NT2/D1 (cell line): ENCODE measurements around the gene SPG21.

Experiments
- DNase-seq: peaks from one replicate; pipeline ENCODE4 v3.0.0-alpha.2; 2011; ENCODE audit warnings: low read depth, low spot score
- H3K27me3 ChIP-seq: 2 replicates; pipeline ENCODE4 v1.6.0; 2011; ENCODE audit warnings: mild to moderate bottlenecking; ENCODE audit not compliant: insufficient read length, insufficient read depth
- H3K36me3 ChIP-seq: 2 replicates; pipeline ENCODE4 v1.6.1; 2011; ENCODE audit warnings: mild to moderate bottlenecking, low read length, mixed read lengths; ENCODE audit not compliant: insufficient read depth, insufficient read length
- H3K4me1 ChIP-seq: 2 replicates; pipeline ENCODE4 v1.5.1; 2011; ENCODE audit not compliant: insufficient read depth, insufficient read length
- H3K4me3 ChIP-seq: 2 replicates; pipeline ENCODE4 v1.5.1; 2011; ENCODE audit warnings: low read depth; ENCODE audit not compliant: insufficient read length
- H3K9ac ChIP-seq: 2 replicates; pipeline ENCODE4 v1.6.0; 2011; ENCODE audit warnings: low read depth; ENCODE audit not compliant: insufficient read length
- H3K9me3 ChIP-seq: 2 replicates; pipeline ENCODE4 v1.5.1; 2011; ENCODE audit warnings: mild to moderate bottlenecking, low read length; ENCODE audit not compliant: insufficient read depth
- SUZ12 ChIP-seq: IDR thresholded peaks from 2 replicates; pipeline ENCODE4 v1.6.1; 2011; ENCODE audit not compliant: insufficient read length, insufficient read depth; ENCODE audit errors: extremely low read depth
- YY1 ChIP-seq: IDR thresholded peaks from 2 replicates; pipeline ENCODE4 v1.6.1; 2011; ENCODE audit not compliant: insufficient read length, insufficient read depth
- ZNF274 ChIP-seq: IDR thresholded peaks from 2 replicates; pipeline ENCODE4 v1.6.1; 2011; ENCODE audit warnings: mild to moderate bottlenecking, low read depth, low read length

SPG21 gene

DNA sequence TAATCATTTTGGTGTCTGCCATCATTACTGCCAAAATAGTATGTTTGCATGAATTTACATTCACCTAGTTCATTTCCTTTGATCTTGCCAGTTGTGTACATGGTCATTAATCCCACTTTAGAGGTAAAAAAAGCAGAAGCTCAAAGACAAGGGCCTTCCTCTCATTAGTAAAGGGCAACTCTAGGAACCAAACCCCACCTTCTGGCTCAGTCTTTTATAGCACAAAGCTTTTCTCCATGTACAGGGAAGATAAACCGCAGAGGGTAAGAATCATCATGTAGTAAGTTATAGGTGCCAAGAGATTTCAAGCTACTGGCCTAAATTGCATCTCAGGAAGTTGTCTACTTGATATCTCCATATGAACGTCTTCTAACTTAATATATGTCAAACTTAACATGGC, 19.3 kb upstream of the SPG21 start:
- TF ChIP-seq ZNF274, result no peak
- peaks cover 12% of the 10 kb centered on the region for H3K9me3 ChIP-seq
- peaks cover 50% of the 10 kb centered on the region for H3K36me3 ChIP-seq
- DNase-seq, result no peak
- no peak overlapping the region for H3K4me3 ChIP-seq
- no peaks in the 10 kb centered on the region for H3K27me3 ChIP-seq
- no peak overlapping the region for H3K9ac ChIP-seq
- no peaks in the 10 kb centered on the region for H3K4me1 ChIP-seq

DNA sequence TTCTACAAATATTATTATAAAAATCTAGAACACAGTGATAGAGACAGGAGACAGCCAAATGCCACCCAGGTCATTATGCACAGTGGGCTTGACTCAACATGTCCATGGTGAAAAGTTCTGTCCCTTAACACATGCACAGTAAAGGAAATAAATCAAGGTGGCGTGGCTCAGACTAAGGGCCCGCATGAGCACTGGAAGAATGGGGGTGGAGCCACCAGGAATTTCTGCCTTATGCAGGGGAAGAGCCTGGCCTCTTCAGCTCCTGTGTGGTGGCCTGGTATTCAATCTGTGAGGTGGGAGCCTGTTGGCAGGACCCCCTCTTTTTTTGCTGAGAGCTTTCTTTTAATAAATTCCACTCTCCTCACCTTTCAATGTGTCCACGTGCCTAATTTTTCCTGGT, 17.2 kb upstream of the SPG21 start:
- no peaks in the 10 kb centered on the region for H3K4me1 ChIP-seq
- TF ChIP-seq SUZ12 (no peak), YY1 (no peak), ZNF274 (no peak)
- no peak for DNase-seq
- H3K9me3 ChIP-seq, result no peaks in the 10 kb centered on the region
- H3K36me3 ChIP-seq, result peaks cover 39% of the 10 kb centered on the region
- no peak overlapping the region for H3K9ac ChIP-seq
- H3K4me3 ChIP-seq, result no peak overlapping the region
- H3K27me3 ChIP-seq, result no peaks in the 10 kb centered on the region

GRCh38 chr15:65004993-65005392, 15.3 kb upstream of the SPG21 start:
- Histone ChIP-seq H3K36me3 (peaks cover 34% of the 10 kb centered on the region), H3K9ac (no peak overlapping the region), H3K4me1 (no peaks in the 10 kb centered on the region), H3K4me3 (no peak overlapping the region), H3K27me3 (no peaks in the 10 kb centered on the region), H3K9me3 (no peaks in the 10 kb centered on the region)
- DNase-seq, result no peak
- TF ChIP-seq YY1 (no peak), ZNF274 (no peak), SUZ12 (no peak)

DNA sequence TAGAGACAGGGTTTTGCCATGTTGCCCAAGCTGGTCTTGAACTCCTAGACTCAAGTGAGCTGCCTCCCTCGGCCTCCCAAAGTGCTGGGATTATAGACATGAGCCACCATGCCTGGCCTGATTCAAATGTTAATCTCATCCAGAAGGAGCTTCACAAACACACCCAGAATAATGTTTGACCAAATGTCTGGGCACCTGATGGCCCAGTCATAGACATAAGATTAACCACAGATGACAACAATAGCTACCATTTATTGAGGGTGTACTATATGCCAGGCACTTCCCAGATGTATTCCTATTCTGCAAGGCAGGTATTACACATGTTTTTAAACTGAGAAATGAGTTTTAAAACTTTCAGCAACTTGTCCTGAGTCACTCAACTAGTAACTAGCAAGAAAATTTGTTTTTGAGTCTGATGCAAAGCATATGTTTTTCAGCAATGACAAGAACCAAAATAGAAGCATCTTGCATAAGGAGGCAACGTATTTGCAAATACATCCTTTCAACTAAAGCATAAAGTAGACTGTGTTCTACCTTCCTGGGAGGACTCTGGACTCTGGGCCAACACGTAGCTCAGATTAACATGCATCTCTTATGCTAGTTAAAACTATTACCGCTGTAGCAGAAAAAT, 8.1 kb upstream of the SPG21 start:
- H3K4me1 ChIP-seq, result no peaks in the 10 kb centered on the region
- H3K36me3 ChIP-seq, result peaks cover 12% of the 10 kb centered on the region
- DNase-seq, result no peak
- H3K4me3 ChIP-seq, result no peak overlapping the region
- H3K27me3 ChIP-seq, result no peaks in the 10 kb centered on the region
- H3K9me3 ChIP-seq, result no peaks in the 10 kb centered on the region
- no peak overlapping the region for H3K9ac ChIP-seq
- TF ChIP-seq ZNF274 (no peak), YY1 (no peak), SUZ12 (no peak)

DNA sequence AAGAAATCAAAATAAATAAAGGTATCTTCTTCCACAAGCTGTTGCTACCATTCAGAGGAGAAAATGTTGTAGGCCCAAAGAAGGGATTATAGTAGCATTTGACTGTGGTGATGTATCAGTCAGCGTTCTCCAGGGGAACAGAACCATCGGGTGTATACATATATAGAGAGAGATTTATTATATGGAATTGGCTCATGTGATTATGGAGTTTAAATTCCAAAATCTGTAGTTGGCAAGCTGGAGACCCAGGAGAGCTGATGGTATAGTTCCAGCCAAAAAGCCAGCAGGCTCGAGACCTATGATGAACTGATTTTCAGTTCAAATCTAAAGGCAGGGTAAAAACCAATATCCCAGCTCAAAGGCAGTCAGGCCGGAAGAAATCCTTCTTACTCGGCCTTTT, 7.4 kb upstream of the SPG21 start:
- no peak for DNase-seq
- no peaks in the 10 kb centered on the region for H3K9me3 ChIP-seq
- peaks cover 11% of the 10 kb centered on the region for H3K36me3 ChIP-seq
- no peak for TF ChIP-seq ZNF274
- no peak for TF ChIP-seq SUZ12
- no peak for TF ChIP-seq YY1
- H3K9ac ChIP-seq, result no peak overlapping the region
- H3K27me3 ChIP-seq, result no peaks in the 10 kb centered on the region
- no peak overlapping the region for H3K4me3 ChIP-seq
- H3K4me1 ChIP-seq, result no peaks in the 10 kb centered on the region

DNA sequence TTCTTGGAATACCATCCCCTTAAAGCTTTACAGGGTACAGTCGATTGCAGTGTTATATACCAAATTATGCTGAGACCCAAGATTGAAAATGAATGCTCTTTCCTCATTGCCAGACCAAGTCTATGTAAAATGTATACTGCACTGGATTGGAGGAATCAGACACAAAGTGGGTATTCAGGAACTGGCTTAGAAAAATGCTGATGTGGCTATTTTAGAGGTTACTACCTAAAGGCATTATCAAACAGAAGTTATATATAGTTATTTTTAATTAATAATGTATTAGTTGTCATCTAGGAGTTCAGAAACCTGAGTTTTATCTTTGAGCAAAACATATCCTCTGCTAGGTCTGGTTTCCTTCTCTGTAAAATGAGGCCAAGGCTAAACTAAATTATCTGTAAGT, 3.6 kb upstream of the SPG21 start:
- Histone ChIP-seq H3K36me3 (no peaks in the 10 kb centered on the region), H3K9ac (no peak overlapping the region), H3K4me1 (no peaks in the 10 kb centered on the region), H3K9me3 (no peaks in the 10 kb centered on the region), H3K27me3 (no peaks in the 10 kb centered on the region), H3K4me3 (no peak overlapping the region)
- no peak for DNase-seq
- TF ChIP-seq SUZ12 (no peak), YY1 (no peak), ZNF274 (no peak)

- Histone ChIP-seq H3K4me1 (no peaks in the 10 kb centered on the region), H3K4me3 (no peak overlapping the region), H3K36me3 (peaks cover 5% of the 10 kb centered on the region), H3K9me3 (no peaks in the 10 kb centered on the region), H3K9ac (no peak overlapping the region), H3K27me3 (no peaks in the 10 kb centered on the region)
- TF ChIP-seq YY1 (no peak), SUZ12 (no peak), ZNF274 (no peak)
- DNase-seq, result no peak
Observed at GRCh38 chr15:64991536-64992135, 1.9 kb upstream of the SPG21 start.

- no peak for TF ChIP-seq YY1
- TF ChIP-seq ZNF274, result no peak
- no peak for TF ChIP-seq SUZ12
- H3K4me3 ChIP-seq, result peak overlapping the region; percentile 95
- no peaks in the 10 kb centered on the region for H3K27me3 ChIP-seq
- peaks cover 5% of the 10 kb centered on the region for H3K36me3 ChIP-seq
- H3K9ac ChIP-seq, result peak overlapping the region; percentile 96
- no peaks in the 10 kb centered on the region for H3K4me1 ChIP-seq
- no peak for DNase-seq
- H3K9me3 ChIP-seq, result no peaks in the 10 kb centered on the region
Observed at GRCh38 chr15:64990168-64990470, 405 bp upstream of the SPG21 start.
